ENCODE measurements around the gene SLC44A5.

The SLC44A5 gene

GRCh38 chr1:75543705-75544104 lies 67.2 kb downstream of the SLC44A5 start:
- no peaks in the 10 kb centered on the region for H3K9me2 ChIP-seq (ENCODE audit: low read depth, low read length)
- no peaks in the 10 kb centered on the region for H3K79me2 ChIP-seq (ENCODE audit: insufficient read depth, low read length)
- H3K9ac ChIP-seq (ENCODE audit: low read length): no peak overlapping the region
- no peak overlapping the region for H3K4me3 ChIP-seq (ENCODE audit: low read depth, low read length, poor library complexity, severe bottlenecking)
- no peak overlapping the region for H3K4me2 ChIP-seq (ENCODE audit: low read length)
- no peaks in the 10 kb centered on the region for H3K36me3 ChIP-seq (ENCODE audit: insufficient read depth, low read length)
- no peaks in the 10 kb centered on the region for H3F3A ChIP-seq (ENCODE audit: insufficient read depth, low read length)
- no peak overlapping the region for H3K27ac ChIP-seq (ENCODE audit: low read depth, low read length, poor library complexity, severe bottlenecking)
- H4K20me1 ChIP-seq (ENCODE audit: insufficient read depth, low read length): no peaks in the 10 kb centered on the region
- no peaks in the 10 kb centered on the region for H3K4me1 ChIP-seq (ENCODE audit: insufficient read depth, low read length, severe bottlenecking)
- no peaks in the 10 kb centered on the region for H3K9me3 ChIP-seq (ENCODE audit: low read length)
- TF ChIP-seq CTCF (IDR thresholded peaks at IDR 0.05; ENCODE audit: low read length) (no peak), EZH2 (IDR thresholded peaks at IDR 0.05; ENCODE audit: borderline replicate concordance, low read length) (no peak)
- no peak overlapping the region for H2AFZ ChIP-seq (ENCODE audit: low read length)
- no peaks in the 10 kb centered on the region for H3K27me3 ChIP-seq (ENCODE audit: insufficient read depth, low read length)

GRCh38 chr1:75542818-75543570 lies 67.9 kb downstream of the SLC44A5 start:
- no peak overlapping the region for H3K27ac ChIP-seq (ENCODE audit: low read depth, low read length, poor library complexity, severe bottlenecking)
- H3K4me1 ChIP-seq (ENCODE audit: insufficient read depth, low read length, severe bottlenecking): no peaks in the 10 kb centered on the region
- TF ChIP-seq CTCF (IDR thresholded peaks at IDR 0.05; ENCODE audit: low read length) (no peak), EZH2 (IDR thresholded peaks at IDR 0.05; ENCODE audit: borderline replicate concordance, low read length) (no peak)

GRCh38 chr1:75539230-75540116 lies 71.4 kb downstream of the SLC44A5 start:
- no peaks in the 10 kb centered on the region for H3K9me3 ChIP-seq (ENCODE audit: low read length)
- no peak overlapping the region for H3K4me2 ChIP-seq (ENCODE audit: low read length)
- TF ChIP-seq EZH2 (IDR thresholded peaks at IDR 0.05; ENCODE audit: borderline replicate concordance, low read length) (no peak), CTCF (IDR thresholded peaks at IDR 0.05; ENCODE audit: low read length) (no peak)
- H3K9ac ChIP-seq (ENCODE audit: low read length): no peak overlapping the region
- H3F3A ChIP-seq (ENCODE audit: insufficient read depth, low read length): no peaks in the 10 kb centered on the region
- H3K36me3 ChIP-seq (ENCODE audit: insufficient read depth, low read length): no peaks in the 10 kb centered on the region
- no peaks in the 10 kb centered on the region for H3K79me2 ChIP-seq (ENCODE audit: insufficient read depth, low read length)
- no peaks in the 10 kb centered on the region for H3K27me3 ChIP-seq (ENCODE audit: insufficient read depth, low read length)
- no peaks in the 10 kb centered on the region for H3K4me1 ChIP-seq (ENCODE audit: insufficient read depth, low read length, severe bottlenecking)
- no peak overlapping the region for H3K4me3 ChIP-seq (ENCODE audit: low read depth, low read length, poor library complexity, severe bottlenecking)
- no peaks in the 10 kb centered on the region for H3K9me2 ChIP-seq (ENCODE audit: low read depth, low read length)
- no peak overlapping the region for H3K27ac ChIP-seq (ENCODE audit: low read depth, low read length, poor library complexity, severe bottlenecking)
- no peak overlapping the region for H2AFZ ChIP-seq (ENCODE audit: low read length)
- H4K20me1 ChIP-seq (ENCODE audit: insufficient read depth, low read length): no peaks in the 10 kb centered on the region

More at GRCh38 chr1:75542818-75543570, 67.9 kb downstream of the SLC44A5 start:
- H3F3A ChIP-seq (ENCODE audit: insufficient read depth, low read length): no peaks in the 10 kb centered on the region
- H3K9me3 ChIP-seq (ENCODE audit: low read length): no peaks in the 10 kb centered on the region
- H3K79me2 ChIP-seq (ENCODE audit: insufficient read depth, low read length): no peaks in the 10 kb centered on the region
- H3K27me3 ChIP-seq (ENCODE audit: insufficient read depth, low read length): no peaks in the 10 kb centered on the region
- H3K4me3 ChIP-seq (ENCODE audit: low read depth, low read length, poor library complexity, severe bottlenecking): no peak overlapping the region
- H3K36me3 ChIP-seq (ENCODE audit: insufficient read depth, low read length): no peaks in the 10 kb centered on the region
- no peak overlapping the region for H2AFZ ChIP-seq (ENCODE audit: low read length)
- H3K4me2 ChIP-seq (ENCODE audit: low read length): no peak overlapping the region
- H3K9me2 ChIP-seq (ENCODE audit: low read depth, low read length): no peaks in the 10 kb centered on the region
- no peak overlapping the region for H3K9ac ChIP-seq (ENCODE audit: low read length)
- no peaks in the 10 kb centered on the region for H4K20me1 ChIP-seq (ENCODE audit: insufficient read depth, low read length)

Measured in OCI-LY1 (cell line).